CD4-positive, CD25-positive, alpha-beta regulatory T cell (primary cell): ENCODE data around the gene MORN4. TPM values are rescaled to one million over a fixed set of nuclear protein-coding genes. Genes with fewer than 3 reads are reported as not detected.
"Not testable (repeated sequence)": the region's sequence is repeated elsewhere in the genome, so short reads cannot be mapped to it uniquely, and the experiment has no call there.

Experiments used
- ATAC-seq, 2 donors: fragments of 150-1000 bp; cut with Tn5 transposase; one replicate each; pipeline ENCODE4 v1.10.0; 2021; ENCODE audit warnings: low read depth in 2 of 2, moderate number of reproducible peaks in 2 of 2, moderate library complexity in 1 of 2
- DNase-seq, 3 donors: peaks; one replicate each; pipeline versions ENCODE4 v3.0.0 to v3.0.0-alpha.2; 2012 to 2022; ENCODE audit warnings: mixed read lengths in 1 of 3
- H3K27ac ChIP-seq: one replicate; pipeline ENCODE4 v1.7.0; 2013; ENCODE audit warnings: mild to moderate bottlenecking, low read length; ENCODE audit not compliant: insufficient read depth, poor library complexity, severe bottlenecking
- H3K27me3 ChIP-seq: one replicate; pipeline ENCODE4 v1.7.0; 2013; ENCODE audit warnings: low read length; ENCODE audit not compliant: control insufficient read depth, insufficient read depth
- H3K36me3 ChIP-seq: one replicate; pipeline ENCODE4 v1.7.0; 2013; ENCODE audit warnings: mild to moderate bottlenecking, low read length, moderate library complexity; ENCODE audit not compliant: control insufficient read depth, insufficient read depth
- H3K4me1 ChIP-seq: 2 replicates; pipeline ENCODE4 v1.7.0; 2013; ENCODE audit warnings: mild to moderate bottlenecking, low read length; ENCODE audit not compliant: insufficient read depth, control insufficient read depth, poor library complexity, severe bottlenecking
- H3K4me3 ChIP-seq: one replicate; pipeline ENCODE4 v1.7.0; 2013; ENCODE audit warnings: low read depth, mild to moderate bottlenecking, low read length, moderate library complexity
- H3K9me3 ChIP-seq, 2 experiments: 1 replicate in 1 of 2; 2 replicates in 1 of 2; pipeline ENCODE4 v1.7.0; 2013; ENCODE audit warnings: low read length in 2 of 2, mild to moderate bottlenecking in 1 of 2, moderate library complexity in 1 of 2; ENCODE audit not compliant: control insufficient read depth in 2 of 2
- H3K27ac Mint-ChIP-seq, 3 donors: one replicate each; pipeline ENCODE4 v1.8.0; 2020 to 2022; ENCODE audit warnings: mild to moderate bottlenecking in 3 of 3, mixed read lengths in 3 of 3, moderate library complexity in 2 of 3
- H3K27me3 Mint-ChIP-seq: one replicate; pipeline ENCODE4 v1.8.0; 2022; ENCODE audit warnings: mild to moderate bottlenecking, mixed read lengths
- H3K36me3 Mint-ChIP-seq: one replicate; pipeline ENCODE4 v1.8.0; 2020; ENCODE audit warnings: mixed read lengths
- H3K4me1 Mint-ChIP-seq, 4 donors: one replicate each; pipeline ENCODE4 v1.8.0; 2020 to 2022; ENCODE audit warnings: mixed read lengths in 4 of 4, mild to moderate bottlenecking in 1 of 4
- H3K4me3 Mint-ChIP-seq, 4 donors: one replicate each; pipeline ENCODE4 v1.8.0; 2020 to 2022; ENCODE audit warnings: mild to moderate bottlenecking in 4 of 4, mixed read lengths in 4 of 4, moderate library complexity in 3 of 4
- H3K9me3 Mint-ChIP-seq, 7 donors: one replicate each; pipeline ENCODE4 v1.8.0; 2020 to 2022; ENCODE audit warnings: mixed read lengths in 7 of 7, mild to moderate bottlenecking in 3 of 7, moderate library complexity in 2 of 7
- polyA plus RNA-seq, 4 donors: library from polyadenylated mRNA; unstranded; fragments of 300-500 nt; fragmentation: Illumina TruSeq; gene quantifications; one replicate each; pipeline ENCODE4 v1.2.3, GENCODE V29; 2021
- total RNA-seq: library from RNA; stranded (reverse); gene quantifications from one replicate; pipeline ENCODE4 v1.2.3, GENCODE V29; 2022

The MORN4 gene
- total and polyA plus RNA-seq, 5 donors from 2014 or later, result 0.44 to 3.1 (median 1.5) TPM

DNA sequence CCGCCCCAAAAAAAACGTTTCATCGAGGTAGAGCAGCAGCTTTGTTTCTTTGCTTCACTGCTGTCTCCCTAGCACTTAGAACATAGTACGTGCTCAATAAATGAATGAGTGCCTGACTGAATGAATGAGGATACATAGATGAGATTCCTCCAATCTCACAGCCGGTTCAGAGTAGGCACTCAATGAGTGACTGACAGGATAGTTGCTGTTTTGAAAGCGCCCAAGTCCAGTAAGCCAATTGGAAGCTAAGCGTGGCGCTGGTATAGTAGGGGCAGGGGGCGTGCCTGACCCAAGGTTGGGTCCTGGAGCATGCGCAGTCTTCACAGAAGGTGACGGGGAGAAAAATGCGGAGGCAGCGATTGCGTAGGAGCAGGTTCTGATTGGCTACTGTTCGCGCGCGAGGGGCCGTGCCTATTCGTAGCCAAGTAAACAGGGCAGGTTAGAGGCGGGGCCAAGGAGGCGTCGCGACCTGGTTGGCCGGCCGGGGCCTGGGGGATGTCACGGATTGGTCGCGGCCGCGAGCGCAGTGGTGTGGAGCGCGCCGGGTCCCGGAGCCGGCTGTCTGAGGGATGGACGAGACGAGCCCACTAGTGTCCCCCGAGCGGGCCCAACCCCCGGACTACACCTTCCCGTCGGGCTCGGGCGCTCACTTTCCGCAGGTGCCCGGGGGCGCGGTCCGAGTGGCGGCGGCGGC, 7.0 kb upstream of the MORN4 start, which contains the start of gene PI4K2A:
TSS of gene PI4K2A (plus strand) at position 498 of the 694 bp plus-strand sequence. CDS start at position 570, 72 bp downstream.
- Mint-ChIP-seq H3K36me3 (peaks cover 9% of the 10 kb centered on the region), H3K27ac (peak within 1 kb of the TSS; percentile 91 to 96 (median 95)), H3K4me1 (peaks cover 4 to 35% (median 26%) of the 10 kb centered on the region in 4 donors), H3K27me3 (peaks cover 4% of the 10 kb centered on the region), H3K4me3 (peak within 1 kb of the TSS; percentile 97 to 98 (median 98)), H3K9me3 (no peaks in the 10 kb centered on the region)
- ATAC-seq (peak; percentile 99), DNase-seq (peak; percentile 98 to 100 (median 99))
- H3K9me3 ChIP-seq, result no peaks in the 10 kb centered on the region
- H3K4me3 ChIP-seq, result peak within 1 kb of the TSS; percentile 87
- H3K36me3 ChIP-seq, result peaks cover 5% of the 10 kb centered on the region
- H3K27me3 ChIP-seq, result no peaks in the 10 kb centered on the region
- H3K4me1 ChIP-seq, result peaks cover 13% of the 10 kb centered on the region
- peak within 1 kb of the TSS; percentile 61 for H3K27ac ChIP-seq

- not testable (repeated sequence) for H3K27me3 ChIP-seq, H3K36me3 ChIP-seq, H3K36me3 Mint-ChIP-seq, H3K4me3 ChIP-seq, H3K9me3 ChIP-seq, H3K27ac ChIP-seq, DNase-seq, H3K9me3 Mint-ChIP-seq, ATAC-seq, H3K27me3 Mint-ChIP-seq
- peaks cover 13% of the 10 kb centered on the region for H3K4me1 ChIP-seq
- H3K4me3 Mint-ChIP-seq, result peak overlapping the region in 1 of 4 donors; percentile 30
- H3K27ac Mint-ChIP-seq, result peak overlapping the region in 1 of 3 donors; percentile 35
- peaks cover 4 to 34% (median 25%) of the 10 kb centered on the region in 4 donors for H3K4me1 Mint-ChIP-seq
These were observed 5.8 kb upstream of the MORN4 start for GRCh38 chr10:97639090-97639489.

DNA sequence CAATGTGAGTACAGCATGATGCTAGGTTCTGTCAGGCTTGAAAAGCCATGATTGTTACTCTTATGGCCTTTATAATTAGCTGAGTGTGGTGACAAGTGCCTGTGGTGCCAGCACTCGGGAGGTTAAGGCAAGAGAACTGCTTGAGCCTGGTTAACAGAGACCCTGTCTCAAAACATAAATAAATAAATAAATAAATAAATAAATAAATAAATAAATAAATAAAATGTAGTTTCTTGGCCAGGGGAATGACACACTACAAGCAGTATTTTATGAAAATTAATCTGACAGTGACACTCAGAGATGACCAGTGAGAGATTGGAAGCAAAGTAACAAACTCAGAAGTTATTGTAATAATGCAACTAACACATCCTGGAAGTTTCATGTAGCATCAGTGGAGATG, 2.3 kb upstream of the MORN4 start:
- Mint-ChIP-seq H3K27me3 (peaks cover 10% of the 10 kb centered on the region), H3K9me3 (no peaks in the 10 kb centered on the region), H3K4me3 (peak overlapping the region in 1 of 4 donors; percentile 39), H3K36me3 (peaks cover 3% of the 10 kb centered on the region), H3K27ac (no peak overlapping the region), H3K4me1 (peaks cover 5 to 23% (median 15%) of the 10 kb centered on the region in 4 donors)
- Histone ChIP-seq H3K4me1 (peaks cover 6% of the 10 kb centered on the region), H3K27me3 (no peaks in the 10 kb centered on the region), H3K36me3 (no peaks in the 10 kb centered on the region), H3K4me3 (no peak overlapping the region), H3K9me3 (no peaks in the 10 kb centered on the region), H3K27ac (no peak overlapping the region)
- ATAC-seq (no peak), DNase-seq (no peak)

DNA sequence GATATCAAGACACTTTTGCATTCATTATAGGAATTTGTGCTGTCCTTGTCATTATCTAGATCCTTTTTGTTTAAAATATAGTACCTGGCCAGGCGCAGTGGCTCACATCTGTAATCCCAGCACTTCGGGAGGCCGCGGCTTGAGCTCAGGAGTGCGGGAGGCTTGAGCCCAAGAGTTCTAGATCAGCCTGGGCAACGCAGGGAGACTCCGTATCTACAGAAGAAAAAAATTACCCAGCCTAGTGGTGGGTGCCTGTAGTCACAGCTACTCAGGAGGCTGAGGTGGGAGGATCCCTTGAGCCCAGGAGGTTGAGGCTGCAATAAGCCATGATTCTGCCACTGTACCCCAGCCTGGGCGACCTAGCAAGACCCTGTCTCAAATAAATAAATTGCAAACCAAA, 621 bp upstream of the MORN4 start:
- Histone ChIP-seq H3K27ac (no peak overlapping the region), H3K4me3 (peak overlapping the region; percentile 65), H3K36me3 (no peaks in the 10 kb centered on the region), H3K9me3 (no peaks in the 10 kb centered on the region), H3K4me1 (peaks cover 6% of the 10 kb centered on the region), H3K27me3 (no peaks in the 10 kb centered on the region)
- H3K27ac Mint-ChIP-seq, result peak overlapping the region; percentile 66 to 89 (median 87)
- no peaks in the 10 kb centered on the region for H3K9me3 Mint-ChIP-seq
- no peak for ATAC-seq
- peak overlapping the region; percentile 92 to 98 (median 97) for H3K4me3 Mint-ChIP-seq
- DNase-seq, result peak in 2 of 3 donors; percentile 25 to 50
- peaks cover 5 to 16% (median 10%) of the 10 kb centered on the region in 4 donors for H3K4me1 Mint-ChIP-seq
- peaks cover 10% of the 10 kb centered on the region for H3K27me3 Mint-ChIP-seq
- H3K36me3 Mint-ChIP-seq, result peaks cover 3% of the 10 kb centered on the region

DNA sequence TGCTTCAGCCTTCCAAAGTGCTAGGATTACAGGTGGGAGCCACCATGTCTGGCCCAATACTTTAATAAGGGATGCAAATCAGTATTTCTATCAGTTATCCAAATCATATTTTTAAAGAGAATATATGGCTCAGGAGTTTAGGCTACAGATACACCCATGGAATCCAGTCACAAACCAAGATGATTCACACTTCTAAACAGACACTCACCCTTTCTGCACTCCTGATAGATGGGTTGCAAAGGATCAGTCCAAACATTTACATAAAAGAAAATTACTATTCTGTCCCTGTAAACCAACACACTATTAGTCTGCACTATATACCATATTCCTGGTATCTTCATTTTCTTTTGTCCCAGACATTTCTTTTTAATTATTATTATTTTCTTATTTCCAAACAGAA, 2.2 kb downstream of the MORN4 start:
- Mint-ChIP-seq H3K9me3 (no peaks in the 10 kb centered on the region), H3K4me1 (peaks cover 5 to 16% (median 10%) of the 10 kb centered on the region in 4 donors), H3K4me3 (no peak overlapping the region), H3K27me3 (peaks cover 6% of the 10 kb centered on the region), H3K36me3 (peaks cover 3% of the 10 kb centered on the region), H3K27ac (no peak overlapping the region)
- H3K27ac ChIP-seq, result no peak overlapping the region
- H3K4me1 ChIP-seq, result peaks cover 6% of the 10 kb centered on the region
- no peaks in the 10 kb centered on the region for H3K27me3 ChIP-seq
- DNase-seq, result no peak
- no peak for ATAC-seq
- H3K9me3 ChIP-seq, result no peaks in the 10 kb centered on the region
- H3K4me3 ChIP-seq, result no peak overlapping the region
- no peaks in the 10 kb centered on the region for H3K36me3 ChIP-seq

- Mint-ChIP-seq H3K36me3 (peaks cover 3% of the 10 kb centered on the region), H3K4me1 (peaks cover 5 to 16% (median 9%) of the 10 kb centered on the region in 4 donors), H3K27me3 (peaks cover 6% of the 10 kb centered on the region), H3K27ac (no peak overlapping the region), H3K9me3 (no peaks in the 10 kb centered on the region), H3K4me3 (peak overlapping the region in 1 of 4 donors; percentile 58)
- Histone ChIP-seq H3K27me3 (no peaks in the 10 kb centered on the region), H3K9me3 (no peaks in the 10 kb centered on the region), H3K36me3 (no peaks in the 10 kb centered on the region), H3K4me1 (peaks cover 6% of the 10 kb centered on the region), H3K4me3 (no peak overlapping the region), H3K27ac (no peak overlapping the region)
- ATAC-seq (no peak), DNase-seq (no peak)
These were observed 4.0 kb downstream of the MORN4 start for GRCh38 chr10:97629289-97629688.

DNA sequence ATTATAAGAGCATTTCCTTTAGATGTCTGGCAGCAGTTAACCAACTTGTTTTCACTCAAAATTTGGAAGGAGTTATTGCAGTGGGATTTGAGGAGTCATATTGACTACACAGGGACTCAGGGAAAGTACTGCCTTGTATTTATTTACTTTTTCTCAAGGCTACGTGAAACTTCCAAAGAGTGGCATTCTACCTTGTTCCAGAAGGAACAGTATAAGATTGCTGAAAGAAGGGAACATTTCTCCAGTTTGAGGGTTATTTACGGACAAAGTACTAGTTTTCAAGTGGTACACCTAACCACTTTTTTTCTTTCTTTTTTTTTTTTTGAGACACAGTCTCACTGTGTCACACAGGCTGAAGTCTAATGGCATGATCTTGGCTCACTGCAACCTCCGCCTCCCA, 5.1 kb downstream of the MORN4 start:
- Histone ChIP-seq H3K4me1 (peaks cover 6% of the 10 kb centered on the region), H3K4me3 (no peak overlapping the region), H3K9me3 (no peaks in the 10 kb centered on the region), H3K27ac (no peak overlapping the region), H3K27me3 (no peaks in the 10 kb centered on the region), H3K36me3 (no peaks in the 10 kb centered on the region)
- Mint-ChIP-seq H3K27ac (no peak overlapping the region), H3K4me1 (peaks cover 2 to 9% (median 3%) of the 10 kb centered on the region in 4 donors), H3K4me3 (peak overlapping the region in 1 of 4 donors; percentile 6), H3K36me3 (peaks cover 1% of the 10 kb centered on the region), H3K27me3 (peaks cover 3% of the 10 kb centered on the region), H3K9me3 (no peaks in the 10 kb centered on the region)
- DNase-seq (no peak), ATAC-seq (no peak)

- H3K9me3 ChIP-seq, result no peaks in the 10 kb centered on the region
- no peaks in the 10 kb centered on the region for H3K27me3 Mint-ChIP-seq
- no peak overlapping the region for H3K27ac Mint-ChIP-seq
- DNase-seq, result no peak
- H3K4me3 Mint-ChIP-seq, result no peak overlapping the region
- no peaks in the 10 kb centered on the region for H3K36me3 Mint-ChIP-seq
- H3K9me3 Mint-ChIP-seq, result no peaks in the 10 kb centered on the region
- ATAC-seq, result no peak
- no peak overlapping the region for H3K27ac ChIP-seq
- H3K36me3 ChIP-seq, result no peaks in the 10 kb centered on the region
- peaks cover 2% of the 10 kb centered on the region for H3K4me1 ChIP-seq
- no peak overlapping the region for H3K4me3 ChIP-seq
- no peaks in the 10 kb centered on the region for H3K27me3 ChIP-seq
- peaks cover 0 to 4% (median under 1%) of the 10 kb centered on the region in 4 donors for H3K4me1 Mint-ChIP-seq
These were observed 5.6 kb downstream of the MORN4 start for GRCh38 chr10:97627731-97628130.
